HG02938 (cell line): Measurements from ENCODE around the gene PSMD8.
"Not testable (repeated sequence)": the region's sequence is repeated elsewhere in the genome, so short reads cannot be mapped to it uniquely, and the experiment has no call there.

ENCODE experiments used
- ATAC-seq: cut with Tn5 transposase; IDR thresholded peaks from one replicate; pipeline ENCODE4 v1.9.1; 2021; ENCODE audit warnings: mild to moderate bottlenecking, moderate library complexity; ENCODE audit not compliant: unreplicated experiment

Gene PSMD8

GRCh38 chr19:38409631-38410133 is 35.3 kb downstream of the PSMD8 start:
- no peak for ATAC-seq

GRCh38 chr19:38410407-38410806 is 36.0 kb downstream of the PSMD8 start:
- not testable (repeated sequence) for ATAC-seq

GRCh38 chr19:38411041-38411712 is 36.8 kb downstream of the PSMD8 start:
- no peak for ATAC-seq

GRCh38 chr19:38411898-38412297 is 37.5 kb downstream of the PSMD8 start:
- ATAC-seq = not testable (repeated sequence)

GRCh38 chr19:38412491-38412890 is 38.1 kb downstream of the PSMD8 start:
- no peak for ATAC-seq

- ATAC-seq = no peak
Observed at GRCh38 chr19:38412961-38413360, 38.6 kb downstream of the PSMD8 start.

- no peak for ATAC-seq
Observed at GRCh38 chr19:38413416-38413815, 39.0 kb downstream of the PSMD8 start.

GRCh38 chr19:38417146-38417543 is 42.8 kb downstream of the PSMD8 start:
- ATAC-seq = no peak

- ATAC-seq = no peak
Observed at GRCh38 chr19:38417544-38418506, 43.5 kb downstream of the PSMD8 start.

GRCh38 chr19:38420935-38421334 is 46.6 kb downstream of the PSMD8 start:
- ATAC-seq = no peak

GRCh38 chr19:38421856-38422255 is 47.5 kb downstream of the PSMD8 start:
- ATAC-seq = no peak

- no peak for ATAC-seq
Observed at GRCh38 chr19:38422438-38422837, 48.1 kb downstream of the PSMD8 start.

- no peak for ATAC-seq
Observed at GRCh38 chr19:38424272-38424671, 49.9 kb downstream of the PSMD8 start.

GRCh38 chr19:38425222-38425809 is 50.9 kb downstream of the PSMD8 start:
- ATAC-seq = no peak

GRCh38 chr19:38425810-38426466 is 51.6 kb downstream of the PSMD8 start, which contains the start of gene RASGRP4:
RASGRP4 (minus strand) TSS chr19:38426219; CDS start chr19:38426091, 128 bp downstream.
- ATAC-seq = no peak

- not testable (repeated sequence) for ATAC-seq
Observed at GRCh38 chr19:38427035-38427677, 52.8 kb downstream of the PSMD8 start.

GRCh38 chr19:38429055-38429810 is 54.9 kb downstream of the PSMD8 start:
- ATAC-seq = no peak

GRCh38 chr19:38429811-38430156 is 55.4 kb downstream of the PSMD8 start:
- ATAC-seq = no peak

GRCh38 chr19:38430931-38431330 is 56.6 kb downstream of the PSMD8 start:
- no peak for ATAC-seq
